GM12878 (cell line): Measurements from ENCODE around the gene CDH10. TPM values are rescaled to one million over a fixed set of nuclear protein-coding genes. Genes with fewer than 3 reads are reported as not detected.

Experiments
- ATAC-seq: fragments of 200-7000 bp; cut with Tn5 transposase; 3 replicates; pipeline ENCODE4 v1.9.1; 2020; ENCODE audit warnings: mild to moderate bottlenecking, moderate library complexity
- BruUV-seq: library from RNA; stranded (reverse); fragments of 400-500 nt; replicated peaks from 2 replicates; lab custom pipeline; 2021; lab: Mats Ljungman, UMichigan
- CTCF ChIA-PET: fragments of 300-600 bp; sonication (Branson Sonifier 250); formaldehyde crosslinking; extraction: SDS; loops from one replicate; lab custom pipeline; 2021; ENCODE audit warnings: inconsistent platforms; lab: Yijun Ruan, JAX
- POLR2A ChIA-PET: fragments of 350-600 bp; formaldehyde crosslinking; extraction: SDS; loops from one replicate; lab custom pipeline; 2021; ENCODE audit warnings: inconsistent platforms; lab: Charles Lee
- RAD21 ChIA-PET: fragments of 300-600 bp; sonication (Branson Sonifier 250); formaldehyde crosslinking; loops from one replicate; lab custom pipeline; 2023; ENCODE audit warnings: antibody characterized with exemption; ENCODE audit not compliant: unreplicated experiment; lab: Charles Lee
- SMC1A ChIA-PET: fragments of 300-600 bp; sonication (Branson Sonifier 250); formaldehyde crosslinking; loops from one replicate; lab custom pipeline; 2023; ENCODE audit not compliant: unreplicated experiment, uncharacterized antibody; lab: Charles Lee
- DNase-seq: peaks from one replicate; pipeline ENCODE4 v3.0.0-alpha.2; 2011; ENCODE audit warnings: low read depth, low spot score
- FAIRE-seq: peaks from 3 replicates; lab custom pipeline; 2011; peaks lifted over from hg19 to GRCh38; lab: Jason Lieb, UNC
- H2AFZ ChIP-seq: 2 replicates; pipeline ENCODE4 v1.6.0; 2011; ENCODE audit warnings: low read depth, low read length, control low read depth; ENCODE audit not compliant: control insufficient read depth
- H3K27ac ChIP-seq: 2 replicates; pipeline ENCODE4 v1.5.1; 2011; ENCODE audit warnings: control low read depth; ENCODE audit not compliant: control insufficient read depth, insufficient read depth
- H3K27me3 ChIP-seq, 2 experiments: replicated peaks in 1 of 2; 2 replicates each; pipeline versions ENCODE4 v1.6.0 to v1.6.1; 2011; ENCODE audit warnings: low read length in 1 of 2; ENCODE audit not compliant: control insufficient read depth in 2 of 2, insufficient read depth in 2 of 2
- H3K36me3 ChIP-seq, 2 experiments: 2 replicates each; pipeline ENCODE4 v1.5.1; 2011; ENCODE audit warnings: low read length in 1 of 2; ENCODE audit not compliant: control insufficient read depth in 2 of 2, insufficient read depth in 2 of 2
- H3K4me1 ChIP-seq: 2 replicates; pipeline ENCODE4 v1.6.1; 2011; ENCODE audit warnings: mild to moderate bottlenecking, low read length, moderate library complexity, mixed read lengths; ENCODE audit not compliant: control insufficient read depth, insufficient read depth
- H3K4me2 ChIP-seq: 2 replicates; pipeline ENCODE4 v1.6.0; 2011; ENCODE audit warnings: control low read depth; ENCODE audit not compliant: control insufficient read depth, insufficient read depth
- H3K4me3 ChIP-seq: fragments of 200-600 bp; sonication (generic); 2 replicates; pipeline ENCODE4 v1.5.1; 2016
- H3K79me2 ChIP-seq: 2 replicates; pipeline ENCODE4 v1.6.0; 2011; ENCODE audit warnings: low read length; ENCODE audit not compliant: control insufficient read depth, insufficient read depth
- H3K9ac ChIP-seq: 2 replicates; pipeline ENCODE4 v1.8.0; 2011; ENCODE audit warnings: low read length, control low read depth, mixed read lengths; ENCODE audit not compliant: control insufficient read depth, insufficient read depth
- H3K9me3 ChIP-seq: replicated peaks from 3 replicates; pipeline ENCODE4 v1.5.1; 2011; ENCODE audit warnings: mild to moderate bottlenecking, low read length; ENCODE audit not compliant: control insufficient read depth, insufficient read depth
- H4K20me1 ChIP-seq: 2 replicates; pipeline ENCODE4 v1.6.0; 2011; ENCODE audit not compliant: control insufficient read depth, insufficient read depth
- ATF7 ChIP-seq: fragments of 450-650 bp; IDR thresholded peaks from 2 replicates; pipeline ENCODE4 v1.6.1; 2016; ENCODE audit warnings: low read depth, mild to moderate bottlenecking
- BMI1 ChIP-seq: fragments of 450-650 bp; IDR thresholded peaks from 2 replicates; pipeline ENCODE4 v1.6.1; 2016; ENCODE audit warnings: mild to moderate bottlenecking, moderate library complexity, borderline replicate concordance
- CBFB ChIP-seq: IDR thresholded peaks from 2 replicates; pipeline ENCODE4 v1.6.1; 2016; ENCODE audit warnings: antibody characterized with exemption, low read depth
- CEBPB ChIP-seq, 2 experiments: fragments of 150-350 bp in 1 of 2; IDR thresholded peaks; 2 replicates each; pipeline ENCODE4 v1.6.1; 2012 to 2014; ENCODE audit warnings: low read depth in 2 of 2, low read length in 2 of 2, borderline replicate concordance in 1 of 2, inconsistent platforms in 1 of 2
- EGR1 ChIP-seq, 2 experiments: IDR thresholded peaks; 1 replicate in 1 of 2; 2 replicates in 1 of 2; pipeline ENCODE4 v1.6.1; 2011 to 2012; ENCODE audit warnings: low read depth in 2 of 2, low read length in 2 of 2, borderline replicate concordance in 1 of 2, mild to moderate bottlenecking in 1 of 2, moderate library complexity in 1 of 2
- FOS ChIP-seq: IDR thresholded peaks from 3 replicates; pipeline ENCODE4 v1.6.1; 2011; ENCODE audit warnings: borderline replicate concordance; ENCODE audit not compliant: insufficient read length; ENCODE audit errors: extremely low read depth
- GABPA ChIP-seq: IDR thresholded peaks from 2 replicates; pipeline ENCODE4 v1.6.1; 2014; ENCODE audit warnings: antibody characterized with exemption, low read depth, mild to moderate bottlenecking, inconsistent platforms
- IRF4 ChIP-seq: IDR thresholded peaks from 2 replicates; pipeline ENCODE4 v1.6.1; 2011; ENCODE audit warnings: low read depth, low read length
- LARP7 ChIP-seq: fragments of 450-650 bp; IDR thresholded peaks from 2 replicates; pipeline ENCODE4 v1.6.1; 2017; ENCODE audit warnings: mild to moderate bottlenecking
- MEF2B ChIP-seq: fragments of 450-650 bp; IDR thresholded peaks from 2 replicates; pipeline ENCODE4 v1.6.1; 2018; ENCODE audit warnings: mild to moderate bottlenecking, moderate library complexity; ENCODE audit not compliant: partially characterized antibody, poor library complexity, severe bottlenecking
- NR2C2 ChIP-seq: IDR thresholded peaks from 2 replicates; pipeline ENCODE4 v1.6.1; 2011; ENCODE audit warnings: borderline replicate concordance, low read depth; ENCODE audit not compliant: control insufficient read depth, insufficient read length
- NR2F1 ChIP-seq: fragments of 450-650 bp; conservative IDR thresholded peaks from 2 replicates; pipeline ENCODE4 v1.6.1; 2017; ENCODE audit warnings: mild to moderate bottlenecking
- POLR2AphosphoS2 ChIP-seq: IDR thresholded peaks from 2 replicates; pipeline ENCODE4 v1.6.1; 2011; ENCODE audit warnings: low read depth, mild to moderate bottlenecking, low read length, improper control_type of control experiment, moderate library complexity
- RB1 ChIP-seq: fragments of 450-650 bp; formaldehyde crosslinking; IDR thresholded peaks from 2 replicates; pipeline ENCODE4 v1.6.1; 2017; ENCODE audit warnings: mild to moderate bottlenecking, borderline replicate concordance
- SIX5 ChIP-seq: IDR thresholded peaks from 2 replicates; pipeline ENCODE4 v1.6.1; 2011; ENCODE audit warnings: mild to moderate bottlenecking, low read depth, low read length, moderate library complexity; ENCODE audit not compliant: severe bottlenecking
- SP1 ChIP-seq: IDR thresholded peaks from one replicate; pipeline ENCODE4 v1.6.1; 2011; ENCODE audit warnings: low read depth, low read length
- SRF ChIP-seq, 2 experiments: IDR thresholded peaks; 2 replicates each; pipeline ENCODE4 v1.6.1; 2011; ENCODE audit warnings: low read depth in 2 of 2, low read length in 2 of 2, mild to moderate bottlenecking in 1 of 2, moderate library complexity in 1 of 2
- STAT1 ChIP-seq: fragments of 450-650 bp; conservative IDR thresholded peaks from 2 replicates; pipeline ENCODE4 v1.6.1; 2014; ENCODE audit warnings: antibody characterized with exemption, mild to moderate bottlenecking
- SUZ12 ChIP-seq: fragments of 200-600 bp; sonication (generic); IDR thresholded peaks from one replicate; pipeline ENCODE4 v1.6.1; 2018; ENCODE audit warnings: antibody characterized with exemption, mild to moderate bottlenecking; ENCODE audit not compliant: unreplicated experiment
- TCF7 ChIP-seq: IDR thresholded peaks from 2 replicates; pipeline ENCODE4 v1.6.1; 2014; ENCODE audit warnings: antibody characterized with exemption, borderline replicate concordance
- ZZZ3 ChIP-seq: IDR thresholded peaks from 2 replicates; pipeline ENCODE4 v1.6.1; 2011; ENCODE audit warnings: low read depth; ENCODE audit not compliant: control insufficient read depth, insufficient read length
- WGBS: methylation state at CpG from one replicate; pipeline ENCODE4 v1.1.6; 2016; ENCODE audit warnings: low lambda C conversion rate; ENCODE audit not compliant: insufficient replicate concordance, insufficient coverage; ENCODE audit errors: missing lambda C conversion rate; 5-methylcytosine and 5-hydroxymethylcytosine counted together
- in situ Hi-C: fragments of 300-500 bp; cut with MboI; formaldehyde crosslinking; loops from 9 replicates; pipeline ENCODE4 v1.14.3; 2018; ENCODE audit warnings: mixed read lengths
- intact Hi-C: fragments of 100-400 bp; cut with micrococcal nuclease; formaldehyde crosslinking; loops from one replicate; pipeline ENCODE4 v1.14.2; 2022; ENCODE audit not compliant: unreplicated experiment
- polyA plus RNA-seq, 11 experiments: library from polyadenylated mRNA; depleted of rRNA in 4 of 11; unstranded in 6 of 11; stranded (reverse) in 5 of 11; fragments of >200 nt; fragmentation: Nextera tagmentation in 4 of 11; fragmentation: Illumina TruSeq in 1 of 11; extraction: Ambion mirVana in 4 of 11; extraction: Trizol in 1 of 11; gene quantifications; 1 replicate in 1 of 11; 2 replicates in 10 of 11; pipeline versions ENCODE4 v1.2.1 to v1.2.3, GENCODE V29; 2011 to 2016; ENCODE audit warnings: inconsistent platforms in 2 of 11, missing spikeins in 2 of 11, low read depth in 1 of 11
- total RNA-seq, 4 experiments: library from RNA; depleted of rRNA in 3 of 4; stranded (reverse); fragments of >200 nt in 3 of 4; fragmentation: Illumina TruSeq in 1 of 4; extraction: Trizol in 1 of 4; gene quantifications; 2 replicates each; pipeline versions ENCODE4 v1.2.1 to v1.2.3, GENCODE V29; 2013 to 2021
- TF ChIP-seq, protein P1 (sequence below): fragments of 450-650 bp; IDR thresholded peaks from 2 replicates; pipeline ENCODE4 v1.6.1; 2016; ENCODE audit warnings: mild to moderate bottlenecking, moderate library complexity, borderline replicate concordance

The CDH10 gene
- total and polyA plus RNA-seq, 10 of the 15 experiments (the other 5 are each of a cell fraction or from before 2014, with no cell fraction given): 0.04 to 0.05 TPM; not detected in 8

DNA sequence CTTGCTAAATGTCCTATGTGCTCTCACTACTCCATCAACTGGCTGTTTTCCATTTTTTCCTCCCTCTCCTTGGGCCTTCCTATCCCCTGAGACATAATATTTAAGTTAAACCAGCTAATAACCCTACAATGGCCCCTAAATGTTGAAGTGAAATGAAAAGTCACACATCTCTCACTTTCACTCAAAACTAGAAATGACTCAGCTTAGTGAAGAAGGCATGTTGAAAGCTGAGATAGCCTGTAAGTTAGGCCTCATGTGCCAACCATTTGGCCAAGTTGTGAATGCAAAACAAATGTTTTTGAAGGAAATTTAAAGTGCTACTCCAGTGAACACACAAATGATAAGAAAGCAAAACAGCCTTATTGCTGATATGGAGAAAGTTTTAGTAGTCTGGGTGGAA lies 48.8 kb upstream of the CDH10 start (continued):
- TF ChIP-seq STAT1 (no peak), EGR1 (IDR thresholded peaks at IDR 0.05; ENCODE audit: borderline replicate concordance in 1 of 2, low read depth in 2 of 2, low read length in 2 of 2) (no peak), CEBPB (IDR thresholded peaks at IDR 0.05; ENCODE audit: borderline replicate concordance in 1 of 2, low read depth in 2 of 2, low read length in 2 of 2) (no peak), POLR2AphosphoS2 (no peak), BMI1 (no peak)

DNA sequence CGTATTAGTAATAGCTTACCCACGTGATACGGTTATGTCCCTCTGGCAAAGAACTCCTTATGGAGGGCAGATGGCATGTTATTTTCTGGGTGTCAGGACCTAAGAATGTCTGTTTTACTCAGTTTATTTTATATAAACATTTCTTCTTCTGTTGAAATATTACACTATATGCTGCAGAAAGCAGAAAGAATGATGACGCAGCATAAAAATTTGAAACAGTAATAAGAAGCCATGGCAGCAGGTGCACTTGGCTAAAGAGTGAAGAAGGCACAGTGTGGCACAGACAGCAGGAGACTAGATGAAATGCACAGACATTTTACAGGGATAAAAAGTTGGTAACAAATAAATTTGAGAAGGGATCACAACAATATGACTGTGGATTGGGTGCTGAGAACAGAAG lies 46.3 kb upstream of the CDH10 start:
- FAIRE-seq (no peak), ATAC-seq (no peak), DNase-seq (no peak)
- Histone ChIP-seq H3K9me3 (no peaks in the 10 kb centered on the region; the same call in 2 of the 3 replicates), H3K4me1 (no peaks in the 10 kb centered on the region), H2AFZ (no peak overlapping the region), H3K79me2 (no peaks in the 10 kb centered on the region), H3K36me3 (no peaks in the 10 kb centered on the region), H3K27ac (no peak overlapping the region), H3K9ac (no peak overlapping the region), H3K4me3 (no peak overlapping the region), H3K27me3 (no peaks in the 10 kb centered on the region), H4K20me1 (no peaks in the 10 kb centered on the region), H3K4me2 (no peak overlapping the region)
- intact Hi-C loops: no loop called here
- in situ Hi-C loops: no loop called here
- ChIA-PET POLR2A (no interaction called here), SMC1A (interaction anchor here (1.7 kb wide), 1 partner anchor 11 kb away, joined by 4 read pairs; no protein-coding TSS in a partner anchor), RAD21 (no interaction called here), CTCF (interaction anchor here (0.9 kb wide), 1 partner anchor 9 kb away, joined by 3 read pairs; no protein-coding TSS in a partner anchor)
- 91% methylated on average over 4 of the region's 4 CpGs for WGBS
- BruUV-seq: no TSS peak
- TF ChIP-seq LARP7: no peak
- TF ChIP-seq CBFB: no peak
- TF ChIP-seq, protein P1, sequence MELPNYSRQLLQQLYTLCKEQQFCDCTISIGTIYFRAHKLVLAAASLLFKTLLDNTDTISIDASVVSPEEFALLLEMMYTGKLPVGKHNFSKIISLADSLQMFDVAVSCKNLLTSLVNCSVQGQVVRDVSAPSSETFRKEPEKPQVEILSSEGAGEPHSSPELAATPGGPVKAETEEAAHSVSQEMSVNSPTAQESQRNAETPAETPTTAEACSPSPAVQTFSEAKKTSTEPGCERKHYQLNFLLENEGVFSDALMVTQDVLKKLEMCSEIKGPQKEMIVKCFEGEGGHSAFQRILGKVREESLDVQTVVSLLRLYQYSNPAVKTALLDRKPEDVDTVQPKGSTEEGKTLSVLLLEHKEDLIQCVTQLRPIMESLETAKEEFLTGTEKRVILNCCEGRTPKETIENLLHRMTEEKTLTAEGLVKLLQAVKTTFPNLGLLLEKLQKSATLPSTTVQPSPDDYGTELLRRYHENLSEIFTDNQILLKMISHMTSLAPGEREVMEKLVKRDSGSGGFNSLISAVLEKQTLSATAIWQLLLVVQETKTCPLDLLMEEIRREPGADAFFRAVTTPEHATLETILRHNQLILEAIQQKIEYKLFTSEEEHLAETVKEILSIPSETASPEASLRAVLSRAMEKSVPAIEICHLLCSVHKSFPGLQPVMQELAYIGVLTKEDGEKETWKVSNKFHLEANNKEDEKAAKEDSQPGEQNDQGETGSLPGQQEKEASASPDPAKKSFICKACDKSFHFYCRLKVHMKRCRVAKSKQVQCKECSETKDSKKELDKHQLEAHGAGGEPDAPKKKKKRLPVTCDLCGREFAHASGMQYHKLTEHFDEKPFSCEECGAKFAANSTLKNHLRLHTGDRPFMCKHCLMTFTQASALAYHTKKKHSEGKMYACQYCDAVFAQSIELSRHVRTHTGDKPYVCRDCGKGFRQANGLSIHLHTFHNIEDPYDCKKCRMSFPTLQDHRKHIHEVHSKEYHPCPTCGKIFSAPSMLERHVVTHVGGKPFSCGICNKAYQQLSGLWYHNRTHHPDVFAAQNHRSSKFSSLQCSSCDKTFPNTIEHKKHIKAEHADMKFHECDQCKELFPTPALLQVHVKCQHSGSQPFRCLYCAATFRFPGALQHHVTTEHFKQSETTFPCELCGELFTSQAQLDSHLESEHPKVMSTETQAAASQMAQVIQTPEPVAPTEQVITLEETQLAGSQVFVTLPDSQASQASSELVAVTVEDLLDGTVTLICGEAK: no peak
- no peak for TF ChIP-seq MEF2B
- no peak for TF ChIP-seq TCF7
- TF ChIP-seq IRF4: no peak
- TF ChIP-seq ATF7: no peak
- TF ChIP-seq SP1: no peak
- no peak for TF ChIP-seq SUZ12
- no peak for TF ChIP-seq SRF (IDR thresholded peaks at IDR 0.05; ENCODE audit: low read depth in 2 of 2, low read length in 2 of 2)
- no peak for TF ChIP-seq GABPA
- TF ChIP-seq SIX5: no peak
- no peak for TF ChIP-seq NR2F1
- TF ChIP-seq RB1: no peak
- no peak for TF ChIP-seq FOS
- TF ChIP-seq NR2C2: no peak
- TF ChIP-seq ZZZ3: no peak
